ENCODE measurements around the gene GCGR.
A peak's percentile ranks its signal among the peaks of the same experiment; 100 is the strongest.
"Not testable (repeated sequence)": the region's sequence is repeated elsewhere in the genome, so short reads cannot be mapped to it uniquely, and the experiment has no call there.

GCGR gene

DNA sequence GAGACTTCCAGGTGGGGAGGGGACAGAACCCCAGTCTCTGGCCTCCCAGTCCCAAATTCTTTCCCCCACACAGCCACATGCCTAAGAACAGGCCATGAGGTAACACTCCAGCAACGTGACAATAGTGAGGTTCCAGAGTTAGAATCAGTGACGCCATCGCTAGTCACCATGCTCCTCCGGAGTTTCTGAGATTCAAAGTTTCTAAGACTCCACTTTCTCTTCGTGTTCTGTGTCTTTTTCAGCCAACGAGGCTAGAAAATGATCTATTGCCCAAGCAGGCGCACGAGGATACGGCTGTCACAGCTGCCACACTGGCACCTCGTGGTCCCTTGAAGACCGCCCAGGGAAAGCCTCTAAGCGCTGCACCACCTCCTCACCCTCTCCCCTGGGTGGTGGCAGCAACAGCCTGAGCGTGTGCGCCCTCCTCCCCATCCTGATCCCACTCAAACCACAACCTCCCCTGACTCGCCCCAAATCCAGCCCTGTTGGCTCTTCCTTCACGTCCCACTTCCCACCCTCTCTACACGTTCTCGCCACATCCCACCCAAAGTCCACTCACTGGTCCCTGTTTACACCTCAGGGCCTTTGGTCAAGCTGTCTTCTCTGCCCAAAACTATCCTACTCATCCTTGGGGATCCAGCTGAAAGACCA, 28.1 kb downstream of the GCGR start:
- peak; percentile 20 to 26 for DNase-seq (ENCODE audit: low read depth in 2 of 2)

DNA sequence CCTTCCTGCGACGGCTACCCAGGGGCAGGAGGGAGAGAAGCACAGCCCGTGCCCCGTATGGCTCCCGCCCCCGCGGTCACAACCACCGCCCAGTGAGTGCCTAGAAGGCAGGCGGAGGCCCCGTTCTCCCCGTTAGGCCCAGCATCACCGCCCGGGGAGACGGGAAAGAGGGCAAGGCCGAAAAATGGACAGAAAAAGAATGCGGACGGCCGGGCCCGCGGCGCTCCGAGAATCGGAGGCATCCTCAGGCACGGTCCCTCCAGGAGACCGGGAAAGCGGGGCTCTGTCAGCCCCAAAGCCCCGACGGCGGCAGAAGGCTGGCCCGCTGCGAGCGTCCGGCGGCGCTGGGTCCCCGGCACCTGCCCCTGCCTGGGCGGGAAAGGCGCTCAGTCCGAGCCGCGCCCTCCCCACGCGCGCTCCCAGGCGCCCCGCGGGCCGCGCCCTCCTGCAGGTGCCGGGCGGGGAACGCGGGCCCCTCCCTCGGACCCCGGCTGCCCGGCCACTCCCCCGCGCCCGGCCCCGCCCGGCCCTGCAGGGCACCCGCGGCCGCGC, 28.7 kb downstream of the GCGR start:
- peak; percentile 29 to 37 for DNase-seq (ENCODE audit: low read depth in 2 of 2)

DNA sequence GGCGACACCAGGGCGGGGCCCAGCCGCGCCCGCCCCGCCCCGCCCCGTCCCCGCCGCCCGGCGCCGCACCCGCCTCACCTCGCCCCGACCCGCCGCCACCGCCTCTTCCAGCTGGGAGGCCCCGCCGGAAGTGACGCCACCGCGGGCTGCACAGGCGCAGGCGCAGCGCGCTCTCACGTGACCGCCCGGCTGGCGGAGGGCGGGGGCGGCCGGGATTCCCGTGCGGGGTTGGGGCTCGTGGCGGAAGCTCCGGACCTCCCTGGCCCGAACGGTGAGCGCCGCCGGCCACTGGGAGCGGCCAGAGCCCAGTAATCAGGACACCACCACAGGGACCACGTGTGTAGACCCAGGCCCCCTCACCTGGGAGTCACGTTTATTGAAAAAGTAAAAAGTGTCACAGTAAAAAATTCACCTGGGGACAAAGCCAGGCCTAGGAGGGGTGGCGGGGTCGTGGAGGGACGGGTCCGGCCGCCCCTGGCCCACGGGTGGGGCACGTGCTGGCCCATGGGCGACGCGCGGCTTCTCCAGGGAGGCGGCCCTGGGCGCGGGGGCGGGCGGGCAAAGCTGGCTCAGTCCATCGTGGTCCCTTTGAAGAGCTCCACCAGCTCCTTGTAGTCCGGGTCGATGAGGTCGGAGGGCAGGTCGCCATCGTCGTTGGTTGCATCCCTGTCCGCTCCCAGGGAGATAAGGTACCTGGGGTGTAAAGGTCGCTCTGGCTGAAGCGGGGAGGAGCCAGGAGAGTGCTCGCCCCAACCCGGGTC, 29.4 kb downstream of the GCGR start, which contains the start of gene MCRIP1:
Gene MCRIP1, minus strand, starts transcription at position 132 of the 761 bp plus-strand sequence. CDS start 8,785 bp downstream, outside the sequence.
- peak; percentile 93 to 96 for DNase-seq (ENCODE audit: low read depth in 2 of 2)

DNA sequence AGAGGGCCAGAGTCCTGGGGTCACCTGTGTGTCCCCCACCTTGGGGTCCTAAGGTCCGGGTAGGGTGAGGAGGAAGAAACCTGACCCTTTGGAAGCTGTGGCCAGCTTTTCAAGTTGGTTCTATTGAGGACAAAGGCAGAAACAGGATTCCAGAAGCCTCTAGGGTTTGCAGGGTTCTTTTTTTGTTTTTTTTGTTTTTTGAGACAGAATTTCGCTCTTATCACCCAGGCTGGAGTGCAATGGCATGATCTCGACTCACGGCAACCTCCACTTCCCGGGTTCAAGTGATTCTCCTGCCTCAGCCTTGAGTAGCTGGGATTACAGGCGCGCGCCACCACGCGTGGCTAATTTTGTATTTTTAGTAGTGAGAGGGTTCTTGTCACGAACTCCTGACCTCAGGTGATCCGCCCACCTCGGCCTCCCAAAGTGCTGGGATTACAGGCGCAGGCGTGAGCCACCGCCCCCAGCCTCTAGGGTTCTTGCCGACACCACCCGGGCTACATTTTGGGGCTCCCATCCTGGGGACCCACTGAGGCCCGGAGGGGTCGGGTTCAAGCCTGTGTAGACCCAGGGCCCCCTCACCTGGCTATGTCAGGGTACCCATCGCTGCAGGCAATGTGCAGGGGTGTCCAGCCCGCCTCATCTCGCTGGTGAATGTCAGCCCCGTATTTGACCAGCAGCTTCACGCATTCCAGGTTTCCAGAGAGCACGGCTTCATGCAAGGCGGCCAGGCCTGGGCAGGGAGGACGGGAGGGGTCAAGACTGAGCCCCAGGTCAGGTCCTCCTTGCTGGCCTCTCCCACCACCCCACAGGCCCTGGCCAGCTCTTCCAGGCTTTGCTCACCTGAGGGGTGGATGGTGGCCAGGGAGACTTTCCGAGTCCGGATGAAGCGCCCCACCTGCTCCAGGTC, 30.2 kb downstream of the GCGR start:
- no peak for DNase-seq (ENCODE audit: low read depth in 2 of 2)

DNA sequence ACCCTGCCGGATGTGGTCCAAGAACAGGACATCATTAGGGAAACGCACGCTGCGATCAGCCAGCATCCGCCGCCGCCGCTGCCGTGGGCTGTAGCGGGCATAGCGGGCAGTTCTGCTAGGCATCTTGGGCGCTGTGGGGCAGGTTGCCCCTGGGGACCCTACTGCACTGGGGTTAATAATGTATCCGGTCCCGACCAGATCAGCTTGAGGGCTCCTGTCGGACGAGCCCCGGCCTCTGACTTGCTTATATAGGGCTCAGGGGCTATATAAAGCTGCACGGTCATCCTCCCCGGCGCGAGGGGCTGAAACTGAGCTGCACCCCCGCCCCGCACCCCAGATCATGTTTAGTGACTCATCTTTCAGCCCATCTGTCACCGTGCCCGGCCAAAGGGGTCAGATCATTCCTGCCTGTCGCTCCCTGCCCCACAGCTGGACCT, 30.9 kb downstream of the GCGR start, which contains the start of gene PPP1R27:
Gene PPP1R27, minus strand, starts transcription at position 220 of the 437 bp plus-strand sequence. Its CDS starts 97 bp downstream, at position 123.
- no peak for DNase-seq (ENCODE audit: low read depth in 2 of 2)

DNA sequence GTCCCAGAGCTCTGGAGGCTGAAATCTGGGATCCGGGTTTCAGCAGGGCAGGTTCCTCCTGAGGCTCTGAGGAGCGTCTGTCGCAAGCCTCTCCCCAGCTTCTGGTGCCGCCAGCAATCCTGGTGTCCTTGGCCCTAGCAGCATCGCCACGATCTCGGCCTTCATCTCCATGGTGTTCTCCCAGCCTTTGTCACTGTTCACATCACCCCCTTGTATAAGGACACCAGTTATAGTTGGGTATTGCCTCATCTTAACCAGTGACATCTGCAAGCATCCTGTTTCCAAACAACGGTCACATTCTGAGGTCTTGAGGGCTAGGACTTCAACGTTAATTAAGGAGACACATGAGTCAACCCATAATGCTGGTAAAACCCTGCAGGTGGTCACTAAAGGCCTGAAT, 33.7 kb downstream of the GCGR start:
- DNase-seq (ENCODE audit: low read depth in 2 of 2) = no peak

DNA sequence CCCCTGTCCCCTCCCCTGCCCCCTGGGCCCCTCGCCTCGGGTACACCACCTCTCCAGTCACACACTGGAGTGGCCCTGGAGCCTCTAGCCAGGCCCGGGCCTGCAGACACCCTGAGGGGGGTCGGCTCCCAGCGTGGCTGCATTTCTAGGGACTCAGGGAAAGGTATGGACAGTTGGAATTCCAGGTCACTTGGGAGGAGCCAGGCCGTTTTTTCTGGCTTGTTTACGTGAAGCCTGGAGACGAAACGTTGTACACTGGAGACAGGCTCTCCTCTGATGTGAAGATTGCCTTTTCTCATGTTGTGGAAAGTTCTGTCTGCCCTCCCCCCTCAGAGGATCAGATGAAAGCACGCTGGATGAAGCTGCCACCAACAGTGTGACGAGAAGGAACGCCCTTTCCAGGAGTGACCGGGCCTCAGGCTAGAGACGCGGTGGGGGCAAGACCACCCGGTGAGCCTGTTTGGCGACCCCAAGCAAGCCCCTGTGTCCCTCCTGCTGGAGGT, 34.9 kb downstream of the GCGR start:
- DNase-seq (ENCODE audit: low read depth in 2 of 2) = no peak

DNA sequence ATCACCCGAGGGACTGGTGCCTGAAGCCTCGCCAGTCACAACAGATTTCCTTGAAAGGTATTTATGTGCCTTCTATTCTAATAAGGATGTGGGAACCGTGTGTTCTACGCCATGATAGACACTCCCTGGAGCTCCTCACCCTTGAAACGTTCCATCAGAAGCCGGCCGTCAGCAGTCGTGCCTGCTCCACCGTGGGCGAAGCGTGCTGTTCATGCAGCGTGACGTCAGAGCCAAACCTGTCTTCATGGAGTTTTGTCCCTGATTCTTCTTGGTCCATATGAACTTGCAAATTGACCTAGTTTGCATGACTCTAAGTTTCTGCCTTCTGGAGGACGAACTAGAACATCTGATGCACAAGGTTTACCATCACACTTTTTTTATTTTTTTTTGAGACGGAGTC, 35.4 kb downstream of the GCGR start:
- DNase-seq (ENCODE audit: low read depth in 2 of 2) = no peak

DNA sequence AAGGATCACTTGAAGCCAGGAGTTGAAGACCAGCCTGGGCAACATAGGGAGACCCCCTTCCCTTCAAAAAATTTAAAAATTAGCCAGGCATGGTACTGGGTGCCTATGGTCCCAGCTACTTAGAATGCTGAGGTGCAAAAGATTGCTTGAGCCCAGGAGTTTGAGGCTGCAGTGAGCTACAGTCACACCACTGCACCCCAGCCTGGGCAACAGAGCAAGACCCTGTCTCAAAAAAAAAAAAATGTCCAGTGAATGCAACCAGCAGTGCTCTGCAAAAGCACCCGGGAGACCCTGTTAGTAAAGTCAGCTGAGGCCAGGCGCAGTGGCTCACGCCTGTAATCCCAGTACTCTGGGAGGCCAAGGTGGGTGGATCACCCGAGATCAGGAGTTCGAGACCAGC, 36.1 kb downstream of the GCGR start:
- not testable (repeated sequence) for DNase-seq (ENCODE audit: low read depth in 2 of 2)

DNA sequence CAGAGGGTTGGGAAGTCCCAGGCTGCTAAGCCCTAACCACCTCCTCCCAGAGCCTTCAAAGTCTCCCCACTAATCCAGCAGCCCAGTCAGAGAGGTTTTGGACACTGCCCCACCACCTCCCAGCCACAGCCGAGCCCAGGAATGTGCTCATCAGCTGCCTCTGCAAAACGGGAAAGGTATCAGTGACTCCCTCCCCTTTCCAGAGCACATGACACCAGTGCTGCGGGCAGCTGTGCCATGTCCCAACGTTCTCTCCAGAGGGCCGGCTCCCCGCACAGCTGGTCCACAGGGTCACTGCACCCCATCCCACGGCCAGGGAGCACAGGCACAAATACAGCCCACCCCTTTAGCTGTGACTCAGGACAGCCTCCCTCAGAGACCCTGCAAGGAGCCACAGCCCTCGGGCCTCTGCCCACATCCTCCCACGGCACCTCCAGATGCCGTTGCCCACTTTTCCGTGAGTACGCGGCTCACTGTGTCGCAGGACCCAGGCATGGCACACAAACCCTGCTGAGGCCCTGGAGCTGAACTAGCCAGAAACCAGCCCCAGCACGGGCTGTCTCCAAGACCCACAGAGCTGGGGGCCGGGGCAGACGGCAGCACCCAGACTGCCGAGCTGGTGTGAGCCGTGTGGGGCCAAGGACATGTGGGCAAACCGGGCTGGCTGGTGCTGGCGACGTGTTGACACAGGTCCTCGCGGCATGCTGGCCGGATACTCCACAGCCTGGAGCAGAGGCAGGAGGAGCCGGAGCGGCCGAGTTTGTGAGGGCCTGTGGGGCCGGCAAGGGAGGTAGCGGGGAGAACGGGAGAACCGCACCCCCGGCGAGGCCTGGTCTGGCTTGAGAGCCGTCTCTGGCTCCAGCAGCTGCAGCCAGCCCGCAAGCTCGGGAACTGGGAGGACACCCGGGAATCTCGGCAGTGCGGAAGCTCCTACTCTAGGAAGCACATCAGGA, 37.2 kb downstream of the GCGR start:
- DNase-seq (ENCODE audit: low read depth in 2 of 2) = no peak

DNA sequence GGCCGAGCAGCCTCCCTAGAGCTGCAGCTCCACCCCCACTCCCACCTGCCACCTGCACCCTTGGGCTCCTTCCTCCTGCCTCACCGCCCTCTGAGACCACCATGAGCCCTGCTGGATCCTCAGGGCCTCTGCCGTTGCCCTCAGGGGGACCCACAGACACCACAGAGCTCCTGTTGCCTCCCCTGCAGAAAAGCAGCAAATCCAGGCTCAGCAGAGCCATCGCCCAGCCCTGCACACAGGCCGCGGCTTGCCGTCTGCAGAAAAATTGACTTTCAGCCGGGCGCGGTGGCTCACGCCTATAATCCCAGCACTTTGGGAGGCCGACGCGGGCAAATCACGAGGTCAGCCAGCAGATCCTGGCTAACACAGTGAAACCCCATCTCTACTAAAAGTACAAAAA, 37.9 kb downstream of the GCGR start:
- DNase-seq (ENCODE audit: low read depth in 2 of 2) = no peak

DNA sequence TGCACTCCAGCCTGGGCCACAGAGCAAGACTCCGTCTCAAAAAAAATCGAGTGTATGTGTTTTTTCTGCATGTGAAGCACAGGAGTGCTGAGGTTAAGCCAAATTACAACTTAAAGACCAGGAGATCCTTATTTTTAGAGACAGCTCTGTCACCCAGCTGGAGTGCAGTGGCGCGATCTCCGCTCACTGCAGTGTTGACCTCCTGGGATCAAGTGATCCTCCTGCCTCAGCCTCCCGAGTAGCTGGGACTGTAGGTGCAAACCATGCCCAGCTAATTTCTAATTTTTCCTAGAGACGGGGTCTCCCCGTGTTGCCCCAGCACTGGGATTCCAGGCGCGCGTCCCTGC, 38.4 kb downstream of the GCGR start:
- DNase-seq (ENCODE audit: low read depth in 2 of 2) = no peak

DNA sequence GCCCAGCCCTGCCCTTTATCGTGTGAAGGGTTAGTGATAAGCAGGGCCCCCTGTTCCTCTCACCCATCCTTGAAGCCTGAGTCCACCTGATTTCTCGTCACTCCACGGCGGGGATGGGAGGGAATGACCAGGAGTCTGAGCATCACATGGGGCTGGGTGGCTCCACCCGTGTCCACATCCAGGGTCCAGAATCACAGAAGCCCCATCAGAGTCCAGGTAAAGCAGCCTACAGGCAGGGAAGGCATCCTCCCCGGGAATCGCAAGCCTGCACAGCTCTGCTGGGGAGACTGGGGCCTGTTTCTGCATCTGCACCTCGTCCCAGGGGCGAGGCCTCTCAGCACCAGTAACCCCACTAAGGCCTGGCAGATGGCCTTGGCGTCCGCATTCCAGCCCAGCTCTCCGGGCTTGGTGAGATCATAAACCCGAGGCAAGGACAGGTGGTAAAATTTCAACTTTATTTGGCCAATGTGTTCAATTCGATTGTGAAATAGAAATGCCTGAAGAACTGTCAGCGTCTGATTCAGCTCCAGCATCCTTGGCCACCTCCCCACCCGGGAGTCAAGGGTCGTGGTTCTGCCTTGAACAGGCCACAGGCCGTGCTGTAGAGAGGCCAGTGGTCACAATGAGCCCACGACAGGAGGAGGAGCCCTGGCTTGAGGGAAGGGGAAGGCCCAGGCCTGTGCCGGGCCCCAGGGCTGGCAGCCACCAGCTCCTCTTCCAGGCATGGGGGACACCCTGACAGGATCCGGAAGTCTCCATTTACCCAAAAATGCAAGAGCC, 39.0 kb downstream of the GCGR start:
- no peak for DNase-seq (ENCODE audit: low read depth in 2 of 2)

DNA sequence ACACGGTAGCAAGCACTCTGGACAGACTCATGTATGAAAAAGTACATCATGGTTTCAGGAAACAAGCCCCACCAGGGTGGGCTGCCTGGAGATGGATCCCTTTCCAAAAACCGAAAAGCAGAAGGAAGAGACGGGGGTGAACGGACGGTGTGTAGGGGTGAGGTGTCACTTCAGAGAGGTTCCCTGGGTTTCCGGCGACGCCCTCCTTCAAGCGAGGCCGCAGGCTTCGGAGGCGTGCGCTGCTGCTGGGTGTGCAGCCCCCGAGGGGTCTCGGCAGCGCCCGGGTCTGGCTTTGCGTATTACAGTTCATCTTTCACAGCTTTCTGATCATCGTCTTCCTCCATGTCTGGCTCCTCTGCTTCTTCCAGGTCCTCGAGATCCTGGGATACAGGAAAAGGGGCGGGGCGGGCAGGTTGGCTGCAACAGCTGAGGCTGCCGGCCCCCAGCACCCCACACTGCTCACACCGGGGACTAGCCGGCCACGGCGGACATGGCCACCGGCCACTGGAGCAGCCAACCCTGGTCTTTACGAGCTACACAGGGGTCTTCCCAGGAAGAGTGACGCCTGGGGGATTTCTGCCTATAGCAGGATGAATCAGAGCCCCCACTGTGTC, 39.9 kb downstream of the GCGR start:
- no peak for DNase-seq (ENCODE audit: low read depth in 2 of 2)

DNA sequence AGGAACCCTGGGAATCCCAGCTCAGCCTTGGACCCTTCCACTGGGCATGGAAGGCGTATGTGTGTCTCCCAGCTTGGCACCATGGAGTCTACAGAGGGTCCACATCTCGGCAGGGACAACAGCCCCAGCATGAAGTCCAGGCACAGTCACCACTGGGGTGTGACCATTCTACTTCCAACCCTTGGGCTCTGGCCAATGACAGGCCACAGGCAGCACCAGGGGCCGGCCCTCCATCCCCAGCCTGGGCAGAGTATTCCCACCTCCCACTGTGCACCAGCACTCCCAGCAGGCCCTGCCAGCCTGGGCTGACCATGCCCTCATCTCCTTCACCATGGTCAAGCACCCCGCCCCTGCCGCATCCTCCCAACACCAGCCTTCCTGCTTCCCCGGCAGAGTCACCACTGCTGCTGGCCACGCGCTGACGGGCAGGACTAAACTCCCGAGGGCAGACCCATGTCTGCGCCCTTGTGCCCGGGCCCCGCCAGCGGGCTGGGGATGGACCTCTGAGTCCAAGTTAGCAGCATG, 40.4 kb downstream of the GCGR start:
- no peak for DNase-seq (ENCODE audit: low read depth in 2 of 2)

DNA sequence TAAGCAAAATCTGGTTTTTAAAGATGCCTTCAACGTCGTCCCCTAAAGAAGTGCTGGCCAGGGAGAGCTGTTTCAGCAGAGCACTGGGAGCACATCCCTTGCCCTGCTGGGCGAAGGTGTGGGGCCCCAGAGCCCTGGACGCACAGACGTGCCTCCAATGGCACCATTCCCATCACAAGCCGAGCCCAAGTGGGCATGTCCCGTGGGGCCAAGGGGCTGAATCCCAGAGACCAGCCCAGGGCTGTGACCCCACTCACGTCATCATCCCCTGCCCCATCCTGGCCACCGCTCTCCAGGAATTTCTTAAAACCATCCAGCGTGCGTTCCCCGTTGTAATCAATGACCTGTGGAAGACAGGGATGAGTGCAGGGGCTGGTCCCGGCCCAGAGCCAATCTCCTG, 40.9 kb downstream of the GCGR start:
- DNase-seq (ENCODE audit: low read depth in 2 of 2) = no peak

DNA sequence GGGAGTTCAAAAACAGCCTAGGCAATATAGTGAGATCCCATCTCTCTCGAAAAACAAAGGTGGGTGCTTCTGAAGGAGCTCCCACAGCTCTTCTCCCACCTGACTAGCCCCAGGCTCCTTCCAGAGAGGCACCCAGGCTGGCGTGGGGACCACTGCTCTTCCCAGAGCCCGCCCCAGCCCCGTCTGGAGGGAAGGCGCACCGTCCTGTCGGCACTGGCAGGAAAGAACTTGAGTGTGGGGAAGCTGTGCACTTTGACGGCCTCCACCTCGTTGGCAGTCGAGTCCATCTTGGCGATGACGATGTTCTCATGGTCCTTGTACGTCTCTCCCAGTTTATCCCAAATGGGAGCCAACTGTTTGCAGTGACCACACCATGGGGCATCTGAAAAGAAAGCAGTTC, 41.4 kb downstream of the GCGR start:
- DNase-seq (ENCODE audit: low read depth in 2 of 2) = no peak

DNA sequence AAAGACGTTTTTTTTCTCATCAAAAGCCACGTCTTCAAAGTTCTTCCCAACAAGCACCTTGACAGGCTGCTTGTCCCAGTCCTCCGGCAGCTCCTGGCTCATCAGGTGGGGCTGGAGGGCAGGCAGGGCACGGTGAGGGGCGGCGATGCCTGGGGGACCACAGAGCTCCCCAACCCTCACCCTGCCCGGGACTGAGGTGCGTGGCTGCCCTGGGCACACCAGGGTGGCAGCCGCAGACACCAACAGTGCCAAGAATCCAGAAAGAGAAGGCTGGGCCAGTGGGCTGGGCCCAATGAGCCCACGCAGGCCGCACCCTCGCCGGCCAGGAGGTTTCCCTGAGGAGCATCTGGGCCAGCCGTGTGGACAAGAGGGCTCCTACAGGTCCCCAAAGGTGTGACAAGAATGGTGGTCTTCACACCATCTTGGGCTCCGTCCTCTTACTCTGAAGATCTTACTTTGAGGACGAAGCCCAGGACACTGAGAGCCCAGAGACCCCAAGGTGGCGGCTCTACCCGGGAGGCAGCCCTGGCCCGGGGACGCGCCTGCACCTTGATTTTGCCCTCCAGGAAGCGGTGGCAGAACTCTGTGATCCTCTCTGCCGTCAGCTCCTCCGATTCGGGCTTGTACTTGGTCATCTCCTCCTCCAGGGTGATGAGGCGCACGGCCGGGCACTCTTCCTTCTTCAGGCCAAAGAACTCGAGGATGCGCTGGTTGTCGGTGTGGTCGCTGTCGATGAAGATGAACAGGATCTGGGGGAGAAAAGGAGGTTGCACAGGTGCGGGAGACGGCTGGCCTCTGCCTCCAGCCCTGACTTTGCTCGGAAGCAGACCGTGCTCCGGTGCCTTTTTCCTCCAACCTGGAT, 42.2 kb downstream of the GCGR start:
- no peak for DNase-seq (ENCODE audit: low read depth in 2 of 2)

All from activated CD4-positive, alpha-beta T cell treated with anti-CD3 and anti-CD28 coated beads for 24 hours (primary cell).